Stimulated activated CD8-positive, alpha-beta memory T cell treated with anti-CD3 and anti-CD28 coated beads, Interleukin-15, amount 100 ng/mL, for 1 hour (primary cell): ENCODE measurements around the gene CBFA2T2.
"Not testable (repeated sequence)": the region's sequence is repeated elsewhere in the genome, so short reads cannot be mapped to it uniquely, and the experiment has no call there.

Experiments
- DNase-seq: peaks from one replicate; pipeline ENCODE4 v3.0.0-alpha.2; 2020; ENCODE audit warnings: low read depth

Gene CBFA2T2

DNA sequence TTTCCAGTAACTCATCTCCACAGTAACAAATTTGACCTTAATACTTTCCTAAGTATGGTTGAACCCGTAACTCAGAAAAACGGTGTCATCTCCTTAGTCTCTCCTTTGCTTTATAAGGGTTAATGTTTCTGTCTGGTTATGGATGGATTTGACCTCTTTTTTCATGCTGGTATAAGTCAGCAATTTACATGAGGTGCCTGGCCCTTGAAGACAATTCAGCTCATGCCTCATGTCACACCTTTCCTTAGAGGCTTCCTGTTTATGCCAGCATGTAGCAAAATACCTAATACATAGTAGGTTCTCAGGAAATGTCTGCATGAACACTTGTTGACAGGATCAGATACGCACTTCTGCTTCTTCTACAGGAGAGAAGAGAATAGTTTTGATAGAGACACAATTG, 134.5 kb downstream of the CBFA2T2 start:
- DNase-seq = no peak

DNA sequence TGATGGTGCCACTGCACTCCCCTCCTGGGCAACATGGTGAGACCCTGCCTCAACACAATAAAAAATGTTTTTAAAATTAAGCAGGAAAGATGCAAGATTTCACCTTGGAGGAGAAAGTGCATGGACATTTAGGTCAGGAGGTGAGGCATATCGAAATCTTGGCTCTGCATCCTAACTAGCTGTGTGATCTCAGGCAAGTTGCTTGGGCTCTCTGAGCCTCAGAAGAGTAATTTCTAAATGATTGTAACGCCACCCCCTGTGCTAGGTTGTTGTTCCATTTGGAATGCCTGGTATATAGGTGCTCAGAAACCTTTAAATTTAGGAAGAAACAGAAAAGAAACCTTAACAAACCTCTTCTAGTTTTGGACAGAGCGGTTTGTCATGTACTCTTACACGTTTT, 136.3 kb downstream of the CBFA2T2 start:
- no peak for DNase-seq

DNA sequence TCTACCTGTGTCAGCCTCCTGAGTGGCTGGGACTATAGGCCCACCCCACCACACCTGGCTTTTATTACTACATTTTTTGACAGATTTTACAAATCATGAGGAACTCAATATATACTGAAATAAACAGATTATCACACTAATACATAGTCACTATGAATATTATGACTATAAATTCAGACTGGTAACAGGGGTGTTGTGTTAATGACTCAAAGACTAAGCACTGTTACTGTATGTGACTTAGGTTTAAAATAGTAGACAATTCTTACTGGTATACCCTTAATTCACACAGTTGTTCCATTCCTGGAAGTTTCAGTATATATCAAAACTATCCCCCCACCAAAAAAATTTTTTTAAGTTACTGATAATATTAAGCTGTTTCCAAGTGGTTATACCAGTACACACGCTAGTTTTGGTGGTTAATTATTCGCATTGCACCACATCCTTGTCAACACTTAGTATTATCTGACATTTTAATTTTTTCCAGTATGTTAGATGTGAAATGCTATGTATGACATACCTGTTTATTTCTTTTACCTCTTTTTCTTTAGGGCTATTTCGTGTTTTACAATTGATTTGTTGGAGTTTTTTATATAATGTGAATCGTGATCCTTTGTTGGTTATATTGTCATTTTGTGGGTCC, 137.8 kb downstream of the CBFA2T2 start:
- no peak for DNase-seq

DNA sequence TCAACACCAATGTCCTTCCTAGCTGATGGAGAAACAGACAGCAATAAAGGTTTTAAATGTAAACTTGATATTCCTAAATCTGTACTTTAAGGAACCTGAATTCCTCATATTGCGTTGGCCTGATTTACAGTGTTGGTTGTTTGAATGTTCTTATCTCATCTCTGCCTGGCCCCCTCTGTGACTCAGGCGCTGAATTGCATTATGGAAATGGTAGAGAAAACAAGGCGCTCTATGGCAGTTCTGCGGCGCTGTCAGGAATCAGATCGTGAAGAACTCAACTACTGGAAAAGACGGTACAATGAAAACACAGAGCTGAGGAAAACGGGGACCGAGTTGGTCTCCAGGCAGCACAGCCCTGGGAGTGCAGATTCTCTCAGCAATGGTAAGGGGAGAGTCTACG, 139.6 kb downstream of the CBFA2T2 start:
- no peak for DNase-seq

DNA sequence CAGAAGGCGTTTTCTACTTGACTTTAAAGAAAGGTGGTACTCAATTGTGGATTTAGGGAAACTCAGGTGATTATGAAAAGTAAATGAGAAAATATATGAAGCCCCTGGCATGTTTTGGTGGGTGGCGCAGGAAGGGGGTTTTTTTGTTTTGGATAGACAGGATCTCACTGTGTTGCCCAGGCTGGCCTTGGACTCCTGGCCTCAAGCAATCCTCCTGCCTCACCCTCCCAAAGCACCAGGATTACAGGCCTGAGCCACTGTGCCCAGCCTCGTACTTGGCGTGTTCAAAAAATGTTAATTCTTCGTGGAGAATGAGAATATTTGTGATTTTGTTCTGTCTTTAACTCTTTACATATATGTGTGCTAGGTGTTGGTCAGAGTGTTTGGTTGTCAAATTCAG, 140.1 kb downstream of the CBFA2T2 start:
- DNase-seq = no peak

DNA sequence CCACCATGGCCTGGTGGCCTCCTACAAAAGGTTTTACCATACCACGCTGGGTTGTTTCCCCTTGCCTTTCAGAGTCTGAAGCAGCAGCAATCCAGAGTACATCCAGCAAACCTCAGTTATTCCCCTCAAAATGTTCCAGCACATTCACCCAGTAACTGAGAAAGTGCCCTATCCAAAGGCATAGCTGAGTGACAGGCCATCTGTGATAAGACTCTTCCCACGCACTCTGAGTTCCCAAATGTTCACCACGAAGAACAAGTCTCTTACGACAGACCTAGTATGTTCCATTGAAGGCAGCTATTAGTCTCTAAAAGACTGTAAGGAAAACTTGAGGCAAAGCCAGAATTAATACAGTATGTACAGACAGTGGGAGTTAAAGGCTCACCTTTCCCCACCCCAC, 140.6 kb downstream of the CBFA2T2 start:
- DNase-seq = no peak

DNA sequence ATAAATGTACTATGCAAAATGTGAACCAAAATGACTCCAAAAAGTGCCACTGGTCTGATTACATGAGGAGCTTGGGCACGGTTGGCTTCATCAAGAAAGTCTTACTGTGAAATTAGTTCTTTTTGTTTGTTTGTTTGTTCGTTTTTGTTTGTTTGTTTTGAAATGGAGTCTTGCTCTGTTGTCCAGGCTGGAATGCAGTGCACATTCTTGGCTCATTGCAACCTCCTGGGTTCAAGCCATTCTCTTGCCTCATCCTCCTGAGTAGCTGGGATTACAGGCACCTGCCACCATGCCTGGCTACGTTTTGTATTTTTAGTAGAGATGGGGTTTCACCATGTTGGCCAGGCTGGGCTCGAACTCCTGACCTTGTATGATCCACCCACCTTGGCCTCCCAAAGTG, 142.0 kb downstream of the CBFA2T2 start:
- not testable (repeated sequence) for DNase-seq

DNA sequence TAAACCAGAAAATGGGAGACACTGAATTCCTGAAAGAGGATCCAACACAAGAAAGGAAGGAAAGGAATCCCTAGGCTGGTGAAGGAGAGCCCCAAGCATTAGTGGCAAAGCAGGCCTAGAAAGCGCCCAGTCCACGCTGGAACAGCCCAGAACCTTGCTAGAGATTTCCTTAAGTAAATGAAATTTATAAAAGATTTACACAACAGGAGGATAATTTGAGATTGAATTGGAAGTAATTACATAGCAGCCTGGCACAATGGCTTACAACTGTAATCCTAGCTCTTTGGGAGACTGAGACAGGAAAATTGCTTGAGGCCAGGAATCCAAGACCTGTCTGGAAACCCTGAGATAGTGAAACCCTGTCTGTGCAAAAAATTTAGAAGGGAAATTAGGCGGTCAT, 145.4 kb downstream of the CBFA2T2 start:
- DNase-seq = no peak

DNA sequence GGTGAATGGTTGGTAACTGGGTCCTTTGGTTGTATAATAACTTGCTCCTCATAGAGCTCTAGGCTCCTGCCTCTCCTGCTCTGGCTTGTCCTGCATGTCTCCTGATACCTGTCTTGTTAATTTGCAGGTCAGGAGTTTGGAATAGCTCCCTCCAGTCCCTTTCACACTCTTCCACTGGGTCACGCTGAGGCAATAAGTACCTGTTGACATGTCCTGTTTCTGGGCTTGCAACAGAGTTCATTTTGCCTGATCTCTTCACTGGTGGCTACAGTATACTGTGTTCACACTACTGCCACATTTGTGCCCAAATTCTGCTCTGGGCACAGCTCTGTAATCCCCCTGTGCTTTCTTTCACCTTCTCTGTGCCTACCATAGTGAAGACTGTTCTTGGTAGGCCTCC, 146.9 kb downstream of the CBFA2T2 start:
- no peak for DNase-seq

DNA sequence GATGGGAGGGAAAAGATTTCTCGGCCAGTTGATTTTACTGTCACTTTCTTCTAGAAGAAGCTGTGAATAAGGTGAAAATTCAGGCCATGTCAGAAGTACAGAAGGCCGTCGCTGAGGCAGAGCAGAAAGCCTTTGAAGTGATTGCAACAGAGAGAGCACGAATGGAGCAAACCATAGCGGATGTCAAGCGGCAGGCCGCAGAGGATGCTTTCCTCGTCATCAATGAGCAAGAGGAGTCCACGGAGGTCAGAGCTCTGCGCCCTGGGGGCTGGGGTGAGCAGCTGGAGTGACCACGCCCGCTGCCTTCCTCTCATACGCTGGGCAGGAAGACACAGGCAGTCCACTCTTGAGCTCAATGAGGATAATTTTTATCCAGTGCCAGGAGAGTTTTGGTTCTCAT, 150.4 kb downstream of the CBFA2T2 start:
- DNase-seq = no peak

DNA sequence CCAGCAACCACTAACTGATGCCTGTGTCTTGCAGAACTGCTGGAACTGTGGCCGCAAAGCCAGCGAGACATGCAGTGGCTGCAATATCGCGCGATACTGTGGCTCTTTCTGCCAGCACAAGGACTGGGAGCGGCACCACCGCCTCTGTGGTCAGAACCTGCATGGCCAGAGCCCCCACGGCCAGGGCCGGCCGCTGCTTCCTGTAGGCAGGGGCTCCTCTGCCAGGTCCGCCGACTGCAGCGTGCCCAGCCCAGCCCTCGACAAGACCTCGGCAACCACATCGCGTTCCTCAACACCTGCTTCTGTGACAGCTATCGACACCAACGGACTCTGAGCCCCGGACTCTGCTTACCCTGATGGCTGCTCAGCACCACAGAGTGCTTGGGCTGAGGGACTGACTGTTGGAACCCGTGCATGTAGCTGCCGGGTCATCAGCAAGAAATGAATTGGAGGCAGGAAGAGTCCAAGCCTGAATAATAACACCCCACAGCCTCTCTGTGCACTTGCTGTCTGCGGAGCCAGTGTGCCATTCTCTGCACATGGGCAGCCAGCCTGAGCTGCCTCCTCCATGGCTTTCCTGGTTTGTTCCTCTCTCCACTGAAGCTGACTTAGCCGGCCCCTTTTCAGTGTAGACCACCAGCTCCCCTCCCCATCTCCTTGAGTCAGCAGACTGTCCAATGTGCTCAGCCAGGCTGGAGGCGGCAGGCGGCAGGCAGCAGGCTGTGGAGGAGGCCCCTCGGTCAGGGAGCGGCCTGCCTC, 154.6 kb downstream of the CBFA2T2 start:
- no peak for DNase-seq

DNA sequence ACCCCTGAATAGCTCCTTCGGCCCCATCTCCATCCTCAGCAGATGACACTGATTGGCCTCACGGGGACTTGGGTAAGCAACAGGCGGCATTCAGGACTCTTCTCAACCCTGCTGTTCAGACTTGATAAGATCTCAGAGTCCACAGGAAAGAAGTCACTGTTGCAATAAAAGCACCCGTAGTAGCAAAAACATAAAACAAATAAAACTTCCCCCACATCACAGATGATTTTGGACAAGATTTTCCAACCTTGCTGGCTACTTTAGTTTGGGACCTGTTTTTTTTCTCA, 155.1 kb downstream of the CBFA2T2 start:
- no peak for DNase-seq

DNA sequence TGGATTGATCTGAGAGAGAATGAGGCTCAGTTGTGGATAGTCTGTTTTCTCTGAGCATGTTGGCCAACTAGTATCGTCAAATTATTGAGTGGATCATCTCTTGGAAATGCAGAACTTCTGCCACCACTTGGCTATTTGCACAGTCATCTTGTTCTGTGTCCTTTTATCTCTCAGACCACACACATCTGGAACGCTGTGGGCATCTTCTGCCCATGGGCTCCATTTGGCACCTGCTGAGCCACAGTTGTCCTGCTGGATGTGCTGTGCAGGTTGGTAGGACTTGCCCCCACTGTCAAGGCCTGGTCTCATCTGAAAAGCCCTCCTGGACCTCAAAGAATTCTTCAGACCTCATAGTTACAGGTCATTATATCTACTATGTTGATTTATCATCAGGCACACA, 155.5 kb downstream of the CBFA2T2 start:
- DNase-seq = no peak

DNA sequence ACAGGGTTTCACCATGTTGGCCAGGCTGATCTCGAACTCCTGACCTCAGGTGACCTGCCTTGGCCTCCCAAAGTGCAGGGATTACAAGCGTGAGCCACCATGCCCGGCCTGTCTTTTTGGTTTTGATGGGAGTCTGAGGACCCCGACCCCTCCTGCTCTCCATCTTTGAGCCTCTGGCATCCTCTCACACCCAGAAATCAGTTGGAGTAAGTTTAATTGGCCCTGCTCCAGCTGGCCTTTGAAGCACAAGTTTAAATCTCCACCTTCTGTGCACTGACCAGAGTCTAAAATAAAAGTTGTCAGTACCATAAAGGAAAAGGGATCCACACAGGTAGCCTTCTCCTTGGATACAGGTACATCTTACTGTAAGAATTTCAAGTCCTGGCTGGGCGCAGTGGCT, 156.3 kb downstream of the CBFA2T2 start:
- no peak for DNase-seq

DNA sequence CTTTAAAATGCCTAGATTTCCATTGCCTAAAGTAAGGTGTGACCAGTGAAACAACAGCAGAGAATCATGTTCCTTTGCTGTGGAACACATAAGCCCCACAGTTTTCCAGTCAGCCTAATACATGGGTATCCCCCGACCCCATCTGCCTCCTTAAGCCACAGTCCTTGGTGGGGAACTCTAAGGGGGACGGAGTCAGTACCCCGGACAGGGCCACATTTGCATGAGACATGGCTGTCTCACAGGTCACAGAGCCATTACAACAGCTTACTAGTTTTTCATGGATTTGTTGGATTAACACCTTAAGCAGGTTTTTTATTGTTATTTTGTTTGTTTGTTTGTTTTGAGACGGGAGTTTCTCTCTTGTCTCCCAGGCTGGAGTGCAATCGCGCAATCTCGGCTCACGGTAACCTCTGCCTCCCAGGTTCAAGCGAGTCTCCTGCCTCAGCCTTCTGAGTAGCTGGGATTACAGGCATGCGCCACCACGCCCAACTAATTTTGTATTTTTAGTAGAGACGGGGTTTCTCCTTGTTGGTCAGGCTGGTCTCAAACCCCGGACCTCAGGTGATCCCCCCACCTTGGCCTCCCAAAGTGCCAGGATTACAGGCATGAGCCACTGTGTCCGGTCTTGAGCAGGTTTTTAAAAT, 157.2 kb downstream of the CBFA2T2 start:
- not testable (repeated sequence) for DNase-seq

DNA sequence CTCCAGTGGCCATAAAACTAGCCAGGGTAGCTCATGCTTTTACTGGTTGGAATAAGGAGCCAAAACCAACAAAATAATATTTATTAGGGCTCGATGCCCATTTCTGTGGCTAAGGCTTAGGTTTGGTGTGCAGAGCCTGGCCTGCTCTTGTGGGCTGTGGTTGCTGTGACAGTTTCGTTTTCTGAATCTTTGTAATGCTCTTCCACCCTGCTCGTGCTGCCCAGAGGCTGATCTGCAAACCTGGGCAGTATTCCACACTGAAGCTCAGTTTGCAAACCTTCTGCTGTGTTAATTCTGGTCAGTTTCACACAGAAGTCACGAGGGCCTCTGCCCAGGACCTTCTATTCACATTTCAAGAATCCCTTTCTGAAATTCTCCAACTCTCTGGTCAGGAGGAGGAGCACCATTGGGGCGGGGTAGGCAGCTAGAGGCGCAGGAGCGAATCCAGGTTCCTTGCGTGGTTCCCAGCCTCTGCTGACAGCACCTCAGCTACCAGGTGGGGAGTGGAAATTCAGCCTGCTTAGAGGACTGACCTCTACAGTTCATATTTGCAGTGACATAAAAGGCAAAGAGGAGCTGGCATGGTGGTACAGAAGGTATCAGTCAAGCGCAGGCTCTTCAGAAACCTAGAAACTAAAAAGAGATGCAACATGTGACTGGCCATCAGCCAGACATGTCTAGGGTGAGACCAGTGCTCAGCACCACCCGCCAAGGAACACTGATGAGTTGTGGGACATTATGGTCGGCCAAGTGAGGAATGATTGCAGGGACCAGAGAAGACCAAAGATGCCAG, 157.9 kb downstream of the CBFA2T2 start:
- DNase-seq = no peak

DNA sequence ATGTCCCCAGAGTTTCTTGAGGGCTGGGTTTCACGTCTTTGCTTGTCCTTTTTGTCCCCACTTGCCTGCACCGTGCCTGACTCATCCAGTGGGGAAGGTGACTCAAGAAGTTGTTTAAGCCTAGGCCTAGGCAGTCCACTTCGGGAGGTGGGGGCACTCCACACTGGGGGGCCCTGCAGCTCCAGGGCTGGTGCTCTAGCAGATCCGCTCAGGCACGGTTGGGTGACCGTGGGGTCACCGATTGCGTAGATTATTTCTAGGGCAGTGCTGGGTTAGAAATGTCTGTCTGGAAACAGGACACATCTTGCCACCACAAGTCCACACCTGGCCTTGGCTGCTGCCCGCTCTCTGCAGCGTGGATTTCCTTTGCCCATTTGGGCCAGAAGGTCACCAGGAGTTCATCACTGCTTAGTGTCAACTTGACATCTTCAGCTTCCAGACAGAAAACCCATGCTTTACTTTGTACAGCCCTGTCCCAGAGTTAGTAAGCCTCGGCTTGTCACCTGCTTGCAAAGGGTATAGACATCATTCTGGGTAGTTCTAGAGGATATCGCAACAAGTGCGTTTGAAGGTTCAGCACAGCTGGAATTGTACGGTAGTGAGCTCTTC, 158.6 kb downstream of the CBFA2T2 start:
- DNase-seq = no peak

DNA sequence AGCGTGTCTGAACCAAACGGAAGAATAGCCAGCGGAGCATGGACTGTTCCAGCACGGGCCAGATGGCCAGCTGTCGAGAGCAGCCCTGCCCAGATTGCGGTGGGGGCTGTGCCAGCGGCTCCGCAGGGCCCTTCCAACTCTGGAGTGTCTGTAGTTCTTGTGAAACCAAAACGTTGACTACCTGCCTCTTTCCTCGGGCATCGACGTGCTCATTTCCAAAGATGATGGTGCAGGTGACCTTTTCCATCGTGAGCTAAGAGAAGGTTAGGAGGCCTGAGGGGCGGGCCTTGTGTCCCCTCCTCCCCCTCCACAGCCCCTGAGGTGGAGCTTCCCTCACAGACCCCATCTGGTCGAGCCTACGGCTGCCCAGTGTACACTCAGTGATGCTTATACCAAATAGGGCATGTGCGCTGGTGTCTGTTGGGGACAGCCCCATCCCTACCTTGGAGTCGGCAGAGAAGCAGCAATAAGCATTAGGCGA, 159.3 kb downstream of the CBFA2T2 start:
- no peak for DNase-seq

DNA sequence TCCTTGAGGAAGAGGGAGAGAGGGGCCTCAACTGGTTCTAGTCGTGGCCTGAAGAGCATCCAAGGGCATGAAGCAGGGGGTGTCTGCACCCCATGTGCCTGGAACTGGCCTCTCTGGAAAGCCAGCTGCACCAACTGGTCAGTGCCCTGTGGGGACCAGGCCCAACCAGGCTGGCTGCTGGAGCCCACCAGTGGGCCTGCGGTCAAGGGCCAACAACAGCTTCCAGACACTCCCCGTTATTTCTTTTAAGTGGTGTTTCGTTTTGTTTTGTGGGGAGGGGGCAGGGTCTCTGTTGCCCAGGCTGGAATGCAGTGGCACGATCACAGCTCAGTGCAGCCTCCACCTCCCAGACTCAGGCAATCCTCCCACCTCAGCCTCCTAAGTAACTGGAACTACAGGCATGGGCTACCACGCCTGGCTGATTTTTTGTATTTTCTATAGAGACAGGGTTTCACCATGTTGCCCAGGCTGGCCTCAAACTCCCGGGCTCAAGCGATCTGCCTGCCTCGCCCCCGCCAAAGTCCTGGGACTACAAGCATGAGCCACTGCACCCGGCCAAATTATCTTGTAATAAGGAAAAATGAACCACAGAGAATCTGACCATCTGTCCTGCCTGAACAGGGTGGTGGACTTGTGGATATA, 160.3 kb downstream of the CBFA2T2 start:
- DNase-seq = no peak

DNA sequence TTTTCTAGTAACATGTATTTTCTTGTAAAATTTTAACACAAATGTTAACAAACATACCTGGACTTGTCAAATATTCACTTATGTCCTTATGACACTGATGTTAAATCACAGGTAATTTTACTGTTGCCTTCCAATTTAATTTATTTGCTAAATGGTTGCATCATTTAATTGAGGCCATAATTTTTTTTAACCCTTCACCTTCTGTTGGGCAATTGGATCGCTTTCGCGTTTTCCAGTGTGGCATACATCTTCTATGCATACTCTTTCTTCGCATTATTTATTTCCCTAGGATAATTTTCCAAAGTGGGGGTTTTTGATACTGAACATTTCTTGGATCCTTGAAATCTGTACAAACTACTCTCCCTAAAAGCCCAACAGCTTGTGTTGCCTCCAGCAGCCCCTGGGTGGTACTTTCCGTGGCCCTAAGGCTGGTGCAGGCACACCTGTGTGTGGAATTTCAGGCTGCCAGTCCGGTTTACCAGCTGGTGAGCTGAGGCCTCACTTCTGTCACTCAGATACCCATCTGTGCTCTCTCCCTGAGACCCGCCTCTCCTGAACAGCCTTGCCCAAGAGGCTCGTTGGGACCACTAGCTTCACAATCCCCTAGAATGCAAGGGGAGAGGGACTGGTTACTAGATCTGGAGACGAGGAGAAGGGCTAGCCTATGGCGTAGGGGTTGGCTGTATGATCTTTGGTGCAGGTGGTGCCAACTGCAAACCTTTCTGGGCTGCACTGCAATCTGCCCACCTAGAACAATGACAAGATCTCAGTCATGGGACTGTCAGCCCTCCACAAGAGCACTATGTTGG, 161.1 kb downstream of the CBFA2T2 start:
- DNase-seq = no peak

DNA sequence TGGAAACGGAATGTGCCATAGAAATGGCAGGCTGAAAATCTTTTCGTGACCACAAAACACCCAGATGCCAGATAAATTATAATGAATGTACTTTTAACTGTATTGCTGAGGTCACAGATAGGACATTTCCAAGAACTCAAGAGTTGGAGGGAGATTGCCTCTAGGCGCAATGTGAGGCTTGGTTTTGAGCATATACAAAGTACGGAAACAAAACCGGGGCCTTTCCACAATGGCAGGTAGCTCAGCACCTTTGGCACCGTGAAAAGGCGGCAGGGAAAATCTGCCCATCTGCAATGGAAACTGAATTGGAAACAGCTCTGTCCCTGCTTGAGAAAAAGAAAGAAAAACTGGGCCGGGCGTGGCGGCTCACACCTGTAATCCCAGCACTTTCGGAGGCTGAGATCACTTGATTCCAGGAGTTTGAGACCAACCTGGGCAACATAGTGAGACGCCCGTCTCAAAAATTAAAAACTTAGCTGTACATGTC, 161.7 kb downstream of the CBFA2T2 start:
- no peak for DNase-seq
